ENCODE results near the gene IQSEC3.

The IQSEC3 gene

GRCh38 chr12:154058-154457 lies 87.5 kb downstream of the IQSEC3 start:
- Histone ChIP-seq H3K36me3 (replicated peaks) (no peaks in the 10 kb centered on the region), H3K27me3 (ENCODE audit: low read depth) (no peaks in the 10 kb centered on the region), H3K4me1 (no peaks in the 10 kb centered on the region), H3K9me3 (no peaks in the 10 kb centered on the region), H3K4me3 (no peak overlapping the region)
- in situ Hi-C loops (cut with MboI; ENCODE audit: low sequenced_read_pairs): no loop called here
- no peak for DNase-seq (ENCODE audit: low spot score in 2 of 2)

DNA sequence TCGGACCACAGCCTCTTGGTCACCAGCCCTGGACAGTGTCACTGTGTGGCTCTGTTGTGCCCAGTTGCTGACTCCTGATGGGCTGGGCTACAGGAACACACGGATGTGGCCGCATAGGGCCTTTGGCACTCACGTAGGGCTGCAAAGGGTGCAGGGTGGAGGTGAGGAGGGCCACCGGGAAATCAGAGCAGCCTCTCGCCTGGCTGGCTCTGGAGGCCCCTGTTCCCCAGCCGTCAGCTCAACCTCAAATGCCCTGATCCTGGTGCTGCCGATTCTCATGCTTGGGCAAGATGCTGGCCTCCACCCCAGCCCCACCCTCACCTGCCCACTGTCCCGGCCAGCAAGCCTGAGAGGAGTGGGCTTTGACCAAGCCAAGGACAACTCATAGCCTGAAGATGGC lies 88.4 kb downstream of the IQSEC3 start:
- H3K9me3 ChIP-seq: no peaks in the 10 kb centered on the region
- no peak overlapping the region for H3K4me3 ChIP-seq
- peaks cover 3% of the 10 kb centered on the region; the same call in 1 of the 2 replicates for H3K27me3 ChIP-seq (ENCODE audit: low read depth)
- H3K4me1 ChIP-seq: no peaks in the 10 kb centered on the region
- DNase-seq (ENCODE audit: low spot score in 2 of 2): no peak
- in situ Hi-C loops (cut with MboI; ENCODE audit: low sequenced_read_pairs): no loop called here
- H3K36me3 ChIP-seq (replicated peaks): no peaks in the 10 kb centered on the region

GRCh38 chr12:155646-156045 lies 89.1 kb downstream of the IQSEC3 start:
- DNase-seq (ENCODE audit: low spot score in 2 of 2): no peak
- in situ Hi-C loops (cut with MboI; ENCODE audit: low sequenced_read_pairs): no loop called here
- Histone ChIP-seq H3K9me3 (no peaks in the 10 kb centered on the region), H3K4me3 (no peak overlapping the region), H3K36me3 (replicated peaks) (no peaks in the 10 kb centered on the region), H3K4me1 (no peaks in the 10 kb centered on the region), H3K27me3 (ENCODE audit: low read depth) (peaks cover 3% of the 10 kb centered on the region; the same call in 1 of the 2 replicates)

DNA sequence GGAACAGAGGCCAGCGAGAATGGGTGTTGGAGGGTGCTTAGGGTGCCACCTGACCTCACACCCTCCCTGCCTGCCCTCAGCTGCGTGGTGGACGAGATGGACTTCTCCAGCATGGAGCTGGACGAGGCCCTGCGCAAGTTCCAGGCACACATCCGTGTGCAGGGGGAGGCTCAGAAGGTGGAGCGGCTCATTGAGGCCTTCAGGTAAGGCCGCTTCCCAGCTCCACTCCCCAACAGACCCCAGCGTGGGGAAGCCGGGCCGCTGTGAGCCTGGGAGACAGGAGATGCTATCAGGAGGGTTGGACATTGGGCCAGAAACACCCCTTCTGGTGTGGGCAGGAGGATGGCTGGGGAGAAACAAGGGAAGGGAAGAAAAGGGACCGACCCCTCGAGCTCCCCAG lies 90.4 kb downstream of the IQSEC3 start:
- Histone ChIP-seq H3K27me3 (ENCODE audit: low read depth) (peaks cover 3% of the 10 kb centered on the region; the same call in 1 of the 2 replicates), H3K9me3 (no peaks in the 10 kb centered on the region), H3K4me3 (no peak overlapping the region), H3K36me3 (replicated peaks) (no peaks in the 10 kb centered on the region), H3K4me1 (no peaks in the 10 kb centered on the region)
- DNase-seq (ENCODE audit: low spot score in 2 of 2): no peak
- in situ Hi-C loops (cut with MboI; ENCODE audit: low sequenced_read_pairs): no loop called here

DNA sequence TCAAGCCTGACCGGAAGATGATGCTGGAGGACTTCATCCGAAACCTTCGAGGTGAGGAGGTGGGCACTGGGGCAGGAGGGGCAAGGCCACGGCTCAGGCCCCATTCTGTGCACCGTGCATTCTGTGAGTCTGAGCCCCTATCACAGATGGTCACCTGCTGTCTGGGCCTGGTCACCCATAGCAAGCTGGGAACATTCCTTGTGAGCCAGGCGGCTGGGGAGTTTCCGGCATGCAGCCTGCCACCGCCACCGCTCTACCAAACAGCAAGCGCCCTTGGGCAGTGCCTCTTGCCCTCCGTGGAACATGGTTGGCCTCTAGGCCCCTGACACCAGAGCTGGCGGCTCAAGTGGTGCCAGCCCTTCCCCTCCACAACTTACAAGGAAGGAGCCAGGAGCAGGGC lies 91.1 kb downstream of the IQSEC3 start:
- Histone ChIP-seq H3K27me3 (ENCODE audit: low read depth) (peaks cover 3% of the 10 kb centered on the region; the same call in 1 of the 2 replicates), H3K4me3 (no peak overlapping the region), H3K4me1 (no peaks in the 10 kb centered on the region), H3K36me3 (replicated peaks) (no peaks in the 10 kb centered on the region), H3K9me3 (no peaks in the 10 kb centered on the region)
- in situ Hi-C loops (cut with MboI; ENCODE audit: low sequenced_read_pairs): no loop called here
- no peak for DNase-seq (ENCODE audit: low spot score in 2 of 2)

GRCh38 chr12:159156-159782 lies 92.7 kb downstream of the IQSEC3 start:
- in situ Hi-C loops (cut with MboI; ENCODE audit: low sequenced_read_pairs): no loop called here
- H3K27me3 ChIP-seq (ENCODE audit: low read depth): peaks cover 3% of the 10 kb centered on the region; the same call in 1 of the 2 replicates
- no peak for DNase-seq (ENCODE audit: low spot score in 2 of 2)
- H3K9me3 ChIP-seq: no peaks in the 10 kb centered on the region
- H3K4me3 ChIP-seq: no peak overlapping the region
- H3K4me1 ChIP-seq: no peaks in the 10 kb centered on the region
- no peaks in the 10 kb centered on the region for H3K36me3 ChIP-seq (replicated peaks)

GRCh38 chr12:160858-161257 lies 94.3 kb downstream of the IQSEC3 start:
- no peak for DNase-seq (ENCODE audit: low spot score in 2 of 2)
- Histone ChIP-seq H3K4me1 (no peaks in the 10 kb centered on the region), H3K36me3 (replicated peaks) (no peaks in the 10 kb centered on the region), H3K27me3 (ENCODE audit: low read depth) (peaks cover 3% of the 10 kb centered on the region; the same call in 1 of the 2 replicates), H3K4me3 (no peak overlapping the region), H3K9me3 (no peaks in the 10 kb centered on the region)
- in situ Hi-C loops (cut with MboI; ENCODE audit: low sequenced_read_pairs): no loop called here

- no peaks in the 10 kb centered on the region for H3K9me3 ChIP-seq
- in situ Hi-C loops (cut with MboI; ENCODE audit: low sequenced_read_pairs): no loop called here
- peaks cover 3% of the 10 kb centered on the region; the same call in 1 of the 2 replicates for H3K27me3 ChIP-seq (ENCODE audit: low read depth)
- H3K36me3 ChIP-seq (replicated peaks): no peaks in the 10 kb centered on the region
- no peaks in the 10 kb centered on the region for H3K4me1 ChIP-seq
- H3K4me3 ChIP-seq: no peak overlapping the region
- DNase-seq (ENCODE audit: low spot score in 2 of 2): no peak
Measured at GRCh38 chr12:161823-162222, 95.3 kb downstream of the IQSEC3 start.

DNA sequence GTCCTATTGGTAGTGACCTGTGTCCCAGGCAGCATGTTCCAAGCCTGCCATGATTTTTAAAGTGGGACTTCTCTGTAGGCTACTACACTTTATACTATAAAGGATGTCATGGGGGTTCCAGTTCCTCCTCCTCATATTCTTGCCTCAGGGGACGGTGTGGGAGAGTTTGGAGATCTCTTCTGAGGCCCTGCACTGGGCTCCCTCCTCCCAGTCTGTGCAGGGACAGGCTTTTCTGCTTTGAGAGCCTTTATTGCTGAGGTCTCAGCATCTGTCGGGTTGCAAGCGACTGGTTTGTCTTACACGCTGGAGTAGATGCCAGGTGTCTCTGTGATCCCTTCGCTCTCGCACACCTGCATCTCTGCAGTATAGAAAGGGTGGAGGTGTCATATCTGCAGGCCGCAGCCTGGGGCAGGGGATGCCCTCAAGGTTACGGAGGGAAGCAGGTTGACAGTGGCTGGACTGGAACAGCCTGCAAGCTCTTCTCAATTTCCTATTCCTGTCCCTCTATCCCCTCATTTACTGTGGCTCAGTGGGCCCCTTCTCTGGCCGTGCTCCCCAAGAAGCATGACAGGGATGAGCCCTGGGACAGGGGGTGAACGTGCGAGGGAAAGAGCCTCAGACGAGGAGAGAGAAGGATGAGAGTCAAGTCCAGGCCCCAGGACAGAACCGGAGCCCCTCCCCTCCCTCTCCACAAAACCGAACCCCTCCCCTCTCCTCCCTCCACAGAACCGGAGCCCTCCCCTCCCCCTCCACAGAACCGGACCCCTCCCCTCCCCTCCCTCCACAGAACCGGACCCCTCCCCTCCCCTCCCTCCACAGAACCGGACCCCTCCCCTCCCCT lies 96.1 kb downstream of the IQSEC3 start:
- H3K4me1 ChIP-seq: no peaks in the 10 kb centered on the region
- H3K36me3 ChIP-seq (replicated peaks): no peaks in the 10 kb centered on the region
- DNase-seq (ENCODE audit: low spot score in 2 of 2): no peak
- peaks cover 3% of the 10 kb centered on the region; the same call in 1 of the 2 replicates for H3K27me3 ChIP-seq (ENCODE audit: low read depth)
- in situ Hi-C loops (cut with MboI; ENCODE audit: low sequenced_read_pairs): no loop called here
- H3K9me3 ChIP-seq: no peaks in the 10 kb centered on the region
- no peak overlapping the region for H3K4me3 ChIP-seq

GRCh38 chr12:163406-163986 lies 96.9 kb downstream of the IQSEC3 start:
- peaks cover 3% of the 10 kb centered on the region; the same call in 1 of the 2 replicates for H3K27me3 ChIP-seq (ENCODE audit: low read depth)
- no peaks in the 10 kb centered on the region for H3K4me1 ChIP-seq
- H3K9me3 ChIP-seq: no peaks in the 10 kb centered on the region
- DNase-seq (ENCODE audit: low spot score in 2 of 2): no peak
- in situ Hi-C loops (cut with MboI; ENCODE audit: low sequenced_read_pairs): no loop called here
- no peak overlapping the region for H3K4me3 ChIP-seq
- no peaks in the 10 kb centered on the region for H3K36me3 ChIP-seq (replicated peaks)

DNA sequence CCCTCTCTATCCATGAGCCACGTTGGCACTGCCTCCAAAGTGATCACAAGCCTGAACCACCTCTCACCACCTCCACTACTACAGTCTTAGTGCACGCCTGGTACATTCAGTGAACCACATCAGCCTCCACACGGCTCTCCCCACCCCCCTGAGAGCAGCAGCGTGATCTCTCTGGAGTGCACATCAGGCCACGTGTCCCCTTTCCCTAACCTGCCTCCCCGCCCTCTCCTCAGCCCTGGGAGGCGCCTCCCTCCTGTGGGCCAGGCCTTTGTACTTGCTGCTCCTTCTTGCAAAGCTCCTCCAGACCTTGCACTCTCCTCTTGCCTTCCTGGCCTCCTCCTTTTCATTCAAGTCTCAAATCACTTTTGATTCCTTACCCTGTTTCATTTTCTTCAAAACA lies 97.6 kb downstream of the IQSEC3 start:
- DNase-seq (ENCODE audit: low spot score in 2 of 2): no peak
- no peaks in the 10 kb centered on the region for H3K9me3 ChIP-seq
- peaks cover 3% of the 10 kb centered on the region; the same call in 1 of the 2 replicates for H3K27me3 ChIP-seq (ENCODE audit: low read depth)
- no peak overlapping the region for H3K4me3 ChIP-seq
- no peaks in the 10 kb centered on the region for H3K36me3 ChIP-seq (replicated peaks)
- no peaks in the 10 kb centered on the region for H3K4me1 ChIP-seq
- in situ Hi-C loops (cut with MboI; ENCODE audit: low sequenced_read_pairs): no loop called here

- no peak for DNase-seq (ENCODE audit: low spot score in 2 of 2)
- in situ Hi-C loops (cut with MboI; ENCODE audit: low sequenced_read_pairs): no loop called here
- Histone ChIP-seq H3K4me3 (no peak overlapping the region), H3K27me3 (ENCODE audit: low read depth) (no peaks in the 10 kb centered on the region), H3K4me1 (no peaks in the 10 kb centered on the region), H3K9me3 (no peaks in the 10 kb centered on the region), H3K36me3 (replicated peaks) (no peaks in the 10 kb centered on the region)
Measured at GRCh38 chr12:165862-166368, 99.3 kb downstream of the IQSEC3 start.

GRCh38 chr12:166425-167075 lies 100.0 kb downstream of the IQSEC3 start:
- Histone ChIP-seq H3K9me3 (no peaks in the 10 kb centered on the region), H3K4me1 (no peaks in the 10 kb centered on the region), H3K4me3 (no peak overlapping the region), H3K27me3 (ENCODE audit: low read depth) (no peaks in the 10 kb centered on the region), H3K36me3 (replicated peaks) (no peaks in the 10 kb centered on the region)
- DNase-seq (ENCODE audit: low spot score in 2 of 2): no peak
- in situ Hi-C loops (cut with MboI; ENCODE audit: low sequenced_read_pairs): no loop called here

All from HAP-1 (cell line).